ENCODE data around the gene CFD. TPM values are rescaled to one million over a fixed set of nuclear protein-coding genes. Genes with fewer than 3 reads are reported as not detected.

The CFD gene
- polyA plus RNA-seq, 1 donor from 2014 or later = 5.3 TPM

GRCh38 chr19:907183-907853 is 47.9 kb downstream of the CFD start:
- Histone ChIP-seq H3K9ac (ENCODE audit: low read length) (no peak overlapping the region), H3K4me3 (ENCODE audit: low read length) (no peak overlapping the region), H3K9me2 (ENCODE audit: insufficient read depth, low read length) (no peaks in the 10 kb centered on the region), H3K27me3 (ENCODE audit: insufficient read depth, low read depth, low read length) (no peaks in the 10 kb centered on the region), H3K9me3 (ENCODE audit: low read length) (no peaks in the 10 kb centered on the region), H3K27ac (ENCODE audit: low read length) (no peak overlapping the region), H3F3A (ENCODE audit: insufficient read depth, low read length, poor library complexity, severe bottlenecking) (no peaks in the 10 kb centered on the region), H3K4me2 (ENCODE audit: low read length) (no peak overlapping the region), H4K20me1 (ENCODE audit: insufficient read depth) (no peaks in the 10 kb centered on the region), H3K36me3 (ENCODE audit: insufficient read depth, low read length) (no peaks in the 10 kb centered on the region), H3K79me2 (replicated peaks; ENCODE audit: insufficient read depth, low read length) (peaks cover 8% of the 10 kb centered on the region), H2AFZ (ENCODE audit: low read depth, low read length) (no peak overlapping the region)
- no peak for TF ChIP-seq TAF1 (IDR thresholded peaks at IDR 0.05; ENCODE audit: low read depth)

- no peak overlapping the region for H3K9ac ChIP-seq (ENCODE audit: low read length)
- H3K36me3 ChIP-seq (ENCODE audit: insufficient read depth, low read length) = no peaks in the 10 kb centered on the region
- no peaks in the 10 kb centered on the region for H4K20me1 ChIP-seq (ENCODE audit: insufficient read depth)
- peaks cover 15% of the 10 kb centered on the region for H3K79me2 ChIP-seq (replicated peaks; ENCODE audit: insufficient read depth, low read length)
- no peaks in the 10 kb centered on the region for H3K9me2 ChIP-seq (ENCODE audit: insufficient read depth, low read length)
- H3K4me2 ChIP-seq (ENCODE audit: low read length) = no peak overlapping the region
- no peak for TF ChIP-seq MXI1 (conservative IDR thresholded peaks at IDR 0.05; ENCODE audit: poor library complexity, severe bottlenecking)
- TF ChIP-seq REST (IDR thresholded peaks at IDR 0.05; ENCODE audit: borderline replicate concordance) = no peak
- no peak for TF ChIP-seq SMC3 (conservative IDR thresholded peaks at IDR 0.05; ENCODE audit: poor library complexity)
- TF ChIP-seq POLR2AphosphoS5 (IDR thresholded peaks at IDR 0.05) = no peak
- no peak for TF ChIP-seq CTCF (IDR thresholded peaks at IDR 0.05; ENCODE audit: poor library complexity, severe bottlenecking)
- TF ChIP-seq TAF1 (IDR thresholded peaks at IDR 0.05; ENCODE audit: low read depth) = no peak
- TF ChIP-seq EZH2 (IDR thresholded peaks at IDR 0.05; ENCODE audit: borderline replicate concordance, insufficient read depth, low read length, poor library complexity, severe bottlenecking) = no peak
- H3K9me3 ChIP-seq (ENCODE audit: low read length) = no peaks in the 10 kb centered on the region
- no peaks in the 10 kb centered on the region for H3K27me3 ChIP-seq (ENCODE audit: insufficient read depth, low read depth, low read length)
- H2AFZ ChIP-seq (ENCODE audit: low read depth, low read length) = no peak overlapping the region
- no peak overlapping the region for H3K27ac ChIP-seq (ENCODE audit: low read length)
- peak overlapping the region; percentile 18 for H3K4me3 ChIP-seq (ENCODE audit: low read length)
- no peaks in the 10 kb centered on the region for H3F3A ChIP-seq (ENCODE audit: insufficient read depth, low read length, poor library complexity, severe bottlenecking)
Observed at GRCh38 chr19:911197-912033, 52.0 kb downstream of the CFD start.
